ENCODE results near the gene ERH. TPM values are rescaled to one million over a fixed set of nuclear protein-coding genes. Genes with fewer than 3 reads are reported as not detected.

The ERH gene
- total and polyA plus RNA-seq, 2 donors (not counting 1 experiment from before 2014, with no cell fraction given): 29.3 to 169 TPM

DNA sequence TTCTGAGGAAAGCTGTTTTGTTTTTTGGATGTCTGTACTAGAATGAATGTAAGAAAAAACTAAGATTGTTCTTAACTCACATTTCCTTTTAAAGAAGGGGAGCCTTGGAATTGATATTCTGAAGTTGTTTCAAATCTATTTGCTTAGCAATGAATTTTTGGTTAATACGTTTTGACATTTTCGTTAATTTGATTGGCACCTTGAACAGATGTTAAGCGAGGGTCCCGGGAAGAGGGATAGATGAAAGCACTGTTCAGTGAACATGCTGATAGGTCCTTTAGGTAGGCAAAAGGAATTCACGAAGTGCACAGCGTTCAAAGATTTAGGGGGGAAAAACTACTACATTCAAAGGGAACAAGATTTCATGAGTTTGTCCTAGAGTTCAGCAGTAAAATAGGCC lies 2.1 kb upstream of the ERH start:
- Histone ChIP-seq H3K27ac (ENCODE audit: low read length in 2 of 2) (no peak overlapping the region), H3K4me2 (replicated peaks; ENCODE audit: low read depth, low read length, poor library complexity, severe bottlenecking) (peak overlapping the region; percentile 82), H3K4me1 (ENCODE audit: control insufficient read depth in 2 of 2, insufficient read depth in 2 of 2, low read length in 2 of 2) (peaks cover 36 to 42% of the 10 kb centered on the region in 2 donors), H3K9me3 (ENCODE audit: control extremely low read depth in 1 of 3, control insufficient read depth in 2 of 3, insufficient read depth in 1 of 3, low read length in 2 of 3) (no peaks in the 10 kb centered on the region), H4K20me1 (ENCODE audit: control insufficient read depth, insufficient read depth, low read length, poor library complexity, severe bottlenecking) (peaks cover 21% of the 10 kb centered on the region), H3K36me3 (replicated peaks in 1 of 2; ENCODE audit: control extremely low read depth in 1 of 2, control insufficient read depth in 1 of 2, extremely low read depth in 1 of 2, insufficient read depth in 2 of 2, low read length in 1 of 2) (peaks cover 5 to 11% of the 10 kb centered on the region in 2 experiments), H3K4me3 (ENCODE audit: control extremely low read depth in 1 of 5, extremely low read depth in 1 of 5, insufficient read depth in 1 of 5, low read depth in 2 of 5, low read length in 4 of 5) (peak overlapping the region in 1 of 5 experiments; percentile 91), H3K9ac (ENCODE audit: low read length) (no peak overlapping the region), H2AFZ (ENCODE audit: insufficient read depth, low read depth, low read length, poor library complexity, severe bottlenecking) (no peak overlapping the region), H3K79me2 (ENCODE audit: control insufficient read depth, insufficient read depth, low read length) (peaks cover 82% of the 10 kb centered on the region), H3K27me3 (replicated peaks in 1 of 4; ENCODE audit: control extremely low read depth in 1 of 4, control insufficient read depth in 3 of 4, insufficient read depth in 4 of 4, low read length in 3 of 4) (no peaks in the 10 kb centered on the region)
- CTCF ChIA-PET: interaction anchor here (1.0 kb wide), 2 partner anchors 57 to 157 kb away, joined by 3 read pairs; no protein-coding TSS in a partner anchor
- H3K27me3 Mint-ChIP-seq: no peaks in the 10 kb centered on the region
- peaks cover 55% of the 10 kb centered on the region for H3K4me1 Mint-ChIP-seq
- DNase-seq: no peak
- intact Hi-C loops (cut with micrococcal nuclease): no loop called here
- no peak for TF ChIP-seq CTCF (IDR thresholded peaks at IDR 0.05)
- no peak for TF ChIP-seq EZH2 (IDR thresholded peaks at IDR 0.05; ENCODE audit: borderline replicate concordance, insufficient read depth, low read depth, low read length, poor library complexity, severe bottlenecking)
- POLR2A ChIA-PET: no interaction called here
- WGBS (ENCODE audit: insufficient coverage): 98% methylated on average over 4 of the region's 6 CpGs
- no peak for ATAC-seq (ENCODE audit: low read depth)
- H3K9me3 Mint-ChIP-seq (ENCODE audit: insufficient read depth): no peaks in the 10 kb centered on the region
- peak overlapping the region; percentile 95 for H3K4me3 Mint-ChIP-seq
- H3K27ac Mint-ChIP-seq: no peak overlapping the region

DNA sequence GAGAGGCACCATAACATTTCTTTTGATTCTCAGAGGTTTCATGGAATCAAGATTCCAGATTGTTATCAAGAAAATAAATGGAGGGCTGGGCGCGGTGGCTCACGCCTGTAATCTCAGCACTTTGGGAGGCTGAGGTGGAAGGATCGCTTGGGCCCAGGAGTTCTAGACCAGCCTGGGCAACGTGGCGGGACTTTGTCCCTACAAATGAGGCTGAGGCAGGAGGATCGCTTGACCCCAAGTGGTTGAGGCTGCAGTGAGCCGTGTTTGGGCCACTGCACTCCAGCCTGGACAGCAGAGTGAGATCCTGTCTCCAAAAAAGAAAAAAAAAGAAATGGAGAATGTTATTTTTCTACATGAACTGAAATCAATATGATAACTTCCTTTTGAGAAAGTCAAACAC lies 1.7 kb upstream of the ERH start:
- CTCF ChIA-PET: interaction anchor here (3.7 kb wide), 1 partner anchor 60 kb away, joined by 36 read pairs; no protein-coding TSS in a partner anchor
- no peak for ATAC-seq (ENCODE audit: low read depth)
- Mint-ChIP-seq H3K4me1 (peaks cover 55% of the 10 kb centered on the region), H3K27ac (no peak overlapping the region), H3K9me3 (ENCODE audit: insufficient read depth) (no peaks in the 10 kb centered on the region), H3K4me3 (peak overlapping the region; percentile 95), H3K27me3 (no peaks in the 10 kb centered on the region)
- Histone ChIP-seq H3K27ac (ENCODE audit: low read length in 2 of 2) (no peak overlapping the region), H3K79me2 (ENCODE audit: control insufficient read depth, insufficient read depth, low read length) (peaks cover 86% of the 10 kb centered on the region), H3K36me3 (replicated peaks in 1 of 2; ENCODE audit: control extremely low read depth in 1 of 2, control insufficient read depth in 1 of 2, extremely low read depth in 1 of 2, insufficient read depth in 2 of 2, low read length in 1 of 2) (peaks cover 6 to 13% of the 10 kb centered on the region in 2 experiments), H3K4me3 (ENCODE audit: control extremely low read depth in 1 of 5, extremely low read depth in 1 of 5, insufficient read depth in 1 of 5, low read depth in 2 of 5, low read length in 4 of 5) (peak overlapping the region in 2 of 5 experiments; percentile 91 to 99), H3K9me3 (ENCODE audit: control extremely low read depth in 1 of 3, control insufficient read depth in 2 of 3, insufficient read depth in 1 of 3, low read length in 2 of 3) (no peaks in the 10 kb centered on the region), H4K20me1 (ENCODE audit: control insufficient read depth, insufficient read depth, low read length, poor library complexity, severe bottlenecking) (peaks cover 21% of the 10 kb centered on the region), H3K9ac (ENCODE audit: low read length) (peak overlapping the region; percentile 94), H3K4me2 (replicated peaks; ENCODE audit: low read depth, low read length, poor library complexity, severe bottlenecking) (peak overlapping the region; percentile 82), H3K4me1 (ENCODE audit: control insufficient read depth in 2 of 2, insufficient read depth in 2 of 2, low read length in 2 of 2) (peaks cover 36 to 42% of the 10 kb centered on the region in 2 donors), H3K27me3 (replicated peaks in 1 of 4; ENCODE audit: control extremely low read depth in 1 of 4, control insufficient read depth in 3 of 4, insufficient read depth in 4 of 4, low read length in 3 of 4) (no peaks in the 10 kb centered on the region), H2AFZ (ENCODE audit: insufficient read depth, low read depth, low read length, poor library complexity, severe bottlenecking) (no peak overlapping the region)
- intact Hi-C loops (cut with micrococcal nuclease): loop anchor here (2.0 to 10.0 kb wide), 3 partner anchors 29 to 1797 kb away; partner anchors contain the start of genes PIGH and RDH11
- no peak for TF ChIP-seq CTCF (IDR thresholded peaks at IDR 0.05)
- no peak for TF ChIP-seq EZH2 (IDR thresholded peaks at IDR 0.05; ENCODE audit: borderline replicate concordance, insufficient read depth, low read depth, low read length, poor library complexity, severe bottlenecking)
- WGBS (ENCODE audit: insufficient coverage): 94% methylated on average over 7 of the region's 8 CpGs
- POLR2A ChIA-PET: no interaction called here
- no peak for DNase-seq
